Thyroid gland (tissue), 4 donors: ENCODE measurements around the gene MRPL23.

ENCODE experiments used
- CTCF ChIP-seq, 6 experiments: fragments of 200-600 bp in 3 of 6; fragments of 450-650 bp in 3 of 6; sonication (generic) in 3 of 6; IDR thresholded peaks; one replicate each; pipeline ENCODE4 v1.5.1; 2016 to 2019; ENCODE audit warnings: antibody characterized with exemption in 6 of 6, mild to moderate bottlenecking in 2 of 6, inconsistent platforms in 1 of 6, moderate library complexity in 1 of 6
- POLR2A ChIP-seq, 2 donors: fragments of 450-650 bp; IDR thresholded peaks; one replicate each; pipeline ENCODE4 v1.6.1; 2017; ENCODE audit warnings: antibody characterized with exemption in 2 of 2, mild to moderate bottlenecking in 2 of 2, moderate library complexity in 1 of 2

- TF ChIP-seq CTCF (IDR thresholded peaks at IDR 0.05) (no peak), POLR2A (IDR thresholded peaks at IDR 0.05) (no peak)
Measured at GRCh38 chr11:1938343-1939005, 8.7 kb upstream of the MRPL23 start.
